H1 (cell line): Measurements from ENCODE around the gene GIN1. TPM values are rescaled to one million over a fixed set of nuclear protein-coding genes. Genes with fewer than 3 reads are reported as not detected.

Source experiments
- CTCF ChIA-PET: fragments of 300-600 bp; sonication (Branson Sonifier 250); formaldehyde crosslinking; loops from one replicate; lab custom pipeline; 2021; ENCODE audit not compliant: partially characterized antibody; lab: Charles Lee
- POLR2A ChIA-PET: fragments of 300-600 bp; sonication (Branson Sonifier 250); formaldehyde crosslinking; loops from one replicate; lab custom pipeline; 2021; ENCODE audit warnings: inconsistent platforms; ENCODE audit not compliant: partially characterized antibody; lab: Charles Lee
- DNase-seq, 2 experiments: peaks; one replicate each; pipeline versions ENCODE4 v3.0.0 to v3.0.0-alpha.2; 2010 to 2022; ENCODE audit warnings: low spot score in 2 of 2, low read depth in 1 of 2, mixed read lengths in 1 of 2
- FAIRE-seq: peaks from 2 replicates; lab custom pipeline; 2011; peaks lifted over from hg19 to GRCh38; lab: Jason Lieb, UNC
- H2AFZ ChIP-seq: 2 replicates; pipeline ENCODE4 v1.8.1; 2012; ENCODE audit warnings: low read length, inconsistent platforms
- H2AK5ac ChIP-seq: 2 replicates; pipeline ENCODE4 v1.6.1; 2013; ENCODE audit warnings: low read depth, low read length
- H2BK120ac ChIP-seq: replicated peaks from 2 replicates; pipeline ENCODE3; 2013; ENCODE audit warnings: low read depth, low read length, inconsistent platforms
- H2BK12ac ChIP-seq: 2 replicates; pipeline ENCODE4 v1.6.1; 2013; ENCODE audit warnings: low read depth, low read length
- H2BK15ac ChIP-seq: 2 replicates; pipeline ENCODE4 v1.6.1; 2013; ENCODE audit warnings: low read length
- H2BK20ac ChIP-seq: 2 replicates; pipeline ENCODE4 v1.6.1; 2013; ENCODE audit warnings: low read length
- H2BK5ac ChIP-seq: 2 replicates; pipeline ENCODE4 v1.6.1; 2013; ENCODE audit warnings: low read depth, low read length
- H3K14ac ChIP-seq: 2 replicates; pipeline ENCODE4 v1.6.1; 2013; ENCODE audit warnings: inconsistent platforms; ENCODE audit not compliant: insufficient read length
- H3K18ac ChIP-seq: 2 replicates; pipeline ENCODE4 v1.6.1; 2013; ENCODE audit warnings: low read length; ENCODE audit errors: extremely low read depth
- H3K23ac ChIP-seq: 2 replicates; pipeline ENCODE4 v1.6.1; 2013; ENCODE audit warnings: inconsistent platforms; ENCODE audit not compliant: insufficient read length
- H3K23me2 ChIP-seq: 2 replicates; pipeline ENCODE4 v1.6.1; 2013; ENCODE audit warnings: low read depth, low read length
- H3K27ac ChIP-seq: 2 replicates; pipeline ENCODE4 v1.6.1; 2011; ENCODE audit warnings: low read depth, low read length, inconsistent platforms
- H3K27me3 ChIP-seq, 4 experiments: replicated peaks in 1 of 4; 1 replicate in 1 of 4; 2 replicates in 3 of 4; pipeline versions ENCODE4 v1.6.1 to v1.8.1; 2011 to 2013; ENCODE audit warnings: low read length in 3 of 4, mild to moderate bottlenecking in 3 of 4, inconsistent platforms in 2 of 4, mixed read lengths in 2 of 4, moderate library complexity in 1 of 4; ENCODE audit not compliant: control insufficient read depth in 3 of 4, insufficient read depth in 3 of 4; ENCODE audit errors: extremely low read depth in 1 of 4
- H3K36me3 ChIP-seq, 4 experiments: 2 replicates each; pipeline versions ENCODE4 v1.6.1 to v1.8.1; 2011 to 2013; ENCODE audit warnings: mild to moderate bottlenecking in 4 of 4, low read length in 3 of 4, moderate library complexity in 2 of 4, control low read depth in 1 of 4, inconsistent platforms in 1 of 4; ENCODE audit not compliant: insufficient read depth in 4 of 4, control insufficient read depth in 2 of 4
- H3K4ac ChIP-seq: replicated peaks from 2 replicates; pipeline ENCODE3; 2013; ENCODE audit warnings: low read length, low read depth, mixed read lengths, inconsistent platforms; ENCODE audit not compliant: insufficient read length
- H3K4me1 ChIP-seq, 4 experiments: replicated peaks in 1 of 4; 1 replicate in 1 of 4; 2 replicates in 3 of 4; pipeline versions ENCODE4 v1.6.1 to v1.8.1; 2011 to 2013; ENCODE audit warnings: low read length in 3 of 4, inconsistent platforms in 2 of 4, mixed read lengths in 1 of 4; ENCODE audit not compliant: insufficient read depth in 4 of 4, control insufficient read depth in 3 of 4
- H3K4me2 ChIP-seq, 2 experiments: 2 replicates each; pipeline versions ENCODE4 v1.6.1 to v1.8.1; 2011 to 2013; ENCODE audit warnings: low read depth in 2 of 2, low read length in 2 of 2, control low read depth in 1 of 2, inconsistent platforms in 1 of 2, mild to moderate bottlenecking in 1 of 2; ENCODE audit not compliant: insufficient read depth in 1 of 2
- H3K4me3 ChIP-seq, 4 experiments: fragments of 200-600, 300-600 bp in 1 of 4; sonication (generic), shearing (Covaris generic), sonication (Bioruptor Twin) in 1 of 4; 2 replicates each; pipeline versions ENCODE4 v1.5.1 to v1.8.1; 2011 to 2016; ENCODE audit warnings: low read length in 4 of 4, low read depth in 3 of 4, control low read depth in 2 of 4, inconsistent platforms in 2 of 4, mild to moderate bottlenecking in 2 of 4, mixed read lengths in 1 of 4, moderate library complexity in 1 of 4; ENCODE audit not compliant: insufficient read depth in 2 of 4; ENCODE audit errors: extremely low read depth in 1 of 4
- H3K56ac ChIP-seq: replicated peaks from 2 replicates; pipeline ENCODE3; 2013; ENCODE audit warnings: low read depth, mild to moderate bottlenecking, mixed read lengths, low read length, inconsistent platforms; ENCODE audit not compliant: insufficient read length
- H3K79me1 ChIP-seq: 2 replicates; pipeline ENCODE4 v1.6.1; 2013; ENCODE audit warnings: low read depth, low read length, control low read depth
- H3K79me2 ChIP-seq, 2 experiments: 2 replicates each; pipeline versions ENCODE4 v1.6.1 to v1.8.1; 2012 to 2013; ENCODE audit warnings: low read length in 2 of 2, mild to moderate bottlenecking in 2 of 2, inconsistent platforms in 1 of 2; ENCODE audit not compliant: insufficient read depth in 2 of 2, control insufficient read depth in 1 of 2
- H3K9ac ChIP-seq, 4 experiments: replicated peaks in 1 of 4; 1 replicate in 1 of 4; 2 replicates in 3 of 4; pipeline versions ENCODE4 v1.6.1 to v1.8.1; 2011 to 2013; ENCODE audit warnings: low read depth in 3 of 4, low read length in 3 of 4, control low read depth in 2 of 4, mild to moderate bottlenecking in 2 of 4, moderate library complexity in 2 of 4, inconsistent platforms in 1 of 4; ENCODE audit errors: extremely low read depth in 1 of 4
- H3K9me3 ChIP-seq, 2 experiments: 2 replicates each; pipeline versions ENCODE4 v1.6.1 to v1.8.1; 2012 to 2013; ENCODE audit warnings: mild to moderate bottlenecking in 2 of 2, moderate library complexity in 2 of 2, control low read depth in 1 of 2, inconsistent platforms in 1 of 2, low read depth in 1 of 2, low read length in 1 of 2, mixed read lengths in 1 of 2; ENCODE audit not compliant: insufficient read depth in 2 of 2
- H4K20me1 ChIP-seq, 2 experiments: replicated peaks in 1 of 2; 2 replicates each; pipeline versions ENCODE3 to v1.8.1; 2011 to 2013; ENCODE audit warnings: inconsistent platforms in 2 of 2, low read length in 2 of 2, mild to moderate bottlenecking in 1 of 2; ENCODE audit not compliant: insufficient read depth in 2 of 2, control insufficient read depth in 1 of 2
- H4K5ac ChIP-seq: 2 replicates; pipeline ENCODE4 v1.6.1; 2013; ENCODE audit warnings: low read length, low read depth, mixed read lengths, inconsistent platforms; ENCODE audit not compliant: insufficient read length
- H4K8ac ChIP-seq: 2 replicates; pipeline ENCODE4 v1.8.0; 2013; ENCODE audit warnings: mild to moderate bottlenecking, moderate library complexity, low read length, inconsistent platforms; ENCODE audit not compliant: insufficient read depth; ENCODE audit errors: extremely low read depth
- H4K91ac ChIP-seq: replicated peaks from 2 replicates; pipeline ENCODE3; 2013; ENCODE audit warnings: low read length, mixed read lengths, inconsistent platforms; ENCODE audit not compliant: insufficient read length
- ATF2 ChIP-seq: IDR thresholded peaks from 2 replicates; pipeline ENCODE4 v1.6.1; 2012; ENCODE audit warnings: low read length, inconsistent platforms
- BRCA1 ChIP-seq: IDR thresholded peaks from 2 replicates; pipeline ENCODE4 v1.6.1; 2012; ENCODE audit warnings: low read depth, low read length, improper control_type of control experiment
- CBX8 ChIP-seq: fragments of 300-800, 300-1000 bp; sonication (generic); IDR thresholded peaks from 2 replicates; pipeline ENCODE4 v1.7.1; 2016; ENCODE audit warnings: low read depth, low read length, borderline replicate concordance
- CREB1 ChIP-seq: IDR thresholded peaks from 2 replicates; pipeline ENCODE4 v1.6.1; 2012; ENCODE audit warnings: inconsistent platforms
- E2F6 ChIP-seq: IDR thresholded peaks from 2 replicates; pipeline ENCODE4 v1.6.1; 2012; ENCODE audit warnings: inconsistent platforms
- HDAC2 ChIP-seq, 2 experiments: fragments of 300-600 bp in 1 of 2; sonication (generic) in 1 of 2; IDR thresholded peaks; 2 replicates each; pipeline ENCODE4 v1.6.1; 2011 to 2012; ENCODE audit warnings: low read depth in 2 of 2, low read length in 2 of 2, mild to moderate bottlenecking in 2 of 2, moderate library complexity in 2 of 2, borderline replicate concordance in 1 of 2, inconsistent platforms in 1 of 2
- MAFK ChIP-seq: IDR thresholded peaks from 2 replicates; pipeline ENCODE4 v1.6.1; 2012; ENCODE audit warnings: low read depth, mild to moderate bottlenecking, improper control_type of control experiment, low read length
- POLR2A ChIP-seq, 2 experiments: IDR thresholded peaks; 1 replicate in 1 of 2; 2 replicates in 1 of 2; pipeline ENCODE4 v1.6.1; 2011; ENCODE audit warnings: low read depth in 2 of 2, low read length in 2 of 2, mild to moderate bottlenecking in 2 of 2; ENCODE audit errors: control extremely low read depth in 1 of 2
- POU5F1 ChIP-seq: IDR thresholded peaks from 2 replicates; pipeline ENCODE4 v1.6.1; 2011; ENCODE audit warnings: low read depth, mild to moderate bottlenecking, low read length, moderate library complexity
- RBBP5 ChIP-seq: IDR thresholded peaks from 2 replicates; pipeline ENCODE4 v1.7.1; 2012; ENCODE audit warnings: low read depth, mild to moderate bottlenecking, inconsistent platforms, low read length, moderate library complexity, borderline replicate concordance
- SUZ12 ChIP-seq: fragments of 200-600 bp; sonication (generic); IDR thresholded peaks from 2 replicates; pipeline ENCODE4 v1.6.1; 2012; ENCODE audit warnings: mild to moderate bottlenecking, inconsistent platforms, low read length, moderate library complexity, mixed read lengths
- YY1 ChIP-seq: IDR thresholded peaks from 2 replicates; pipeline ENCODE4 v1.6.1; 2011; ENCODE audit warnings: low read depth, mild to moderate bottlenecking, low read length
- ZNF274 ChIP-seq: IDR thresholded peaks from 2 replicates; pipeline ENCODE4 v1.7.0; 2012; ENCODE audit warnings: low read length, borderline replicate concordance; ENCODE audit errors: extremely low read depth
- WGBS, 2 experiments: shearing (Covaris generic) in 1 of 2; methylation state at CpG; one replicate each; pipeline versions ENCODE4 v1.1.6 to v1.1.7; 2013 to 2015; ENCODE audit warnings: low lambda C conversion rate in 2 of 2, mixed read lengths in 2 of 2, inconsistent platforms in 1 of 2, low coverage in 1 of 2, missing lambda C conversion rate in 1 of 2; ENCODE audit not compliant: insufficient replicate concordance in 2 of 2, insufficient coverage in 1 of 2, insufficient read length in 1 of 2; ENCODE audit errors: extremely low coverage in 1 of 2, missing lambda C conversion rate in 1 of 2; 5-methylcytosine and 5-hydroxymethylcytosine counted together
- polyA plus RNA-seq, 7 experiments: library from polyadenylated mRNA; depleted of rRNA in 3 of 7; stranded (reverse) in 5 of 7; unstranded in 2 of 7; fragments of >200 nt in 5 of 7; fragments of 200-250 nt in 2 of 7; gene quantifications; 1 replicate in 5 of 7; 2 replicates in 1 of 7; 4 replicates in 1 of 7; pipeline versions ENCODE4 v1.2.1 to v1.2.3, GENCODE V29; 2011 to 2013; ENCODE audit warnings: missing spikeins in 2 of 7, mixed read lengths in 2 of 7
- total RNA-seq: library from RNA; stranded (reverse); fragmentation: NEBNext Ultra II Directional; extraction: Animal tissue kit (Norgen Biotek cat#: 25700); gene quantifications from 2 replicates; pipeline ENCODE4 v1.2.1, GENCODE V29; 2021

GIN1 gene
- total and polyA plus RNA-seq, 2 of the 8 experiments (the other 6 are each of a cell fraction or from before 2014, with no cell fraction given), result 1.9 to 7.1 TPM

GRCh38 chr5:103066326-103066725 is 53.6 kb downstream of the GIN1 start:
- H3K4me3 ChIP-seq, result no peak overlapping the region
- H3K9ac ChIP-seq, result no peak overlapping the region
- H3K4me2 ChIP-seq, result no peak overlapping the region
- H4K8ac ChIP-seq, result no peak overlapping the region
- H3K79me2 ChIP-seq, result no peaks in the 10 kb centered on the region
- no peak overlapping the region for H3K56ac ChIP-seq
- H3K9me3 ChIP-seq, result no peaks in the 10 kb centered on the region
- FAIRE-seq (no peak), DNase-seq (no peak)
- 100% methylated on average over 1 of the region's 1 CpG; no CpG with 5 or more reads in 1 of the 2 experiments for WGBS, 2 experiments
- no peak overlapping the region for H2BK15ac ChIP-seq
- H4K20me1 ChIP-seq, result no peaks in the 10 kb centered on the region
- H4K91ac ChIP-seq, result no peak overlapping the region
- ChIA-PET CTCF (interaction anchor here (0.8 kb wide), 1 partner anchor 35 kb away, joined by 3 read pairs; no protein-coding TSS in a partner anchor), POLR2A (no interaction called here)
- no peak overlapping the region for H3K27ac ChIP-seq
- no peak overlapping the region for H2BK20ac ChIP-seq
- no peaks in the 10 kb centered on the region for H3K79me1 ChIP-seq
- no peak overlapping the region for H3K18ac ChIP-seq
- H3K23me2 ChIP-seq, result no peaks in the 10 kb centered on the region
- H3K36me3 ChIP-seq, result no peaks in the 10 kb centered on the region
- H3K27me3 ChIP-seq, result no peaks in the 10 kb centered on the region
- H3K14ac ChIP-seq, result no peak overlapping the region
- TF ChIP-seq RBBP5, result no peak
- no peak for TF ChIP-seq E2F6
- no peak for TF ChIP-seq ATF2
- TF ChIP-seq SUZ12, result no peak
- TF ChIP-seq POU5F1, result no peak
- TF ChIP-seq POLR2A (IDR thresholded peaks at IDR 0.05; ENCODE audit: control extremely low read depth in 1 of 2, low read depth in 2 of 2, low read length in 2 of 2), result no peak
- TF ChIP-seq HDAC2 (IDR thresholded peaks at IDR 0.05; ENCODE audit: borderline replicate concordance in 1 of 2, low read depth in 2 of 2, low read length in 2 of 2), result no peak
- TF ChIP-seq YY1, result no peak
- TF ChIP-seq CBX8, result no peak
- TF ChIP-seq MAFK, result no peak
- TF ChIP-seq CREB1, result no peak
- no peak for TF ChIP-seq ZNF274
- TF ChIP-seq BRCA1, result no peak
- H2AK5ac ChIP-seq, result no peak overlapping the region
- H3K4me1 ChIP-seq, result no peaks in the 10 kb centered on the region
- H2AFZ ChIP-seq, result no peak overlapping the region; the same call in 1 of the 2 replicates
- H2BK12ac ChIP-seq, result no peak overlapping the region
- no peak overlapping the region for H4K5ac ChIP-seq
- no peak overlapping the region for H3K4ac ChIP-seq
- no peak overlapping the region for H2BK120ac ChIP-seq
- H3K23ac ChIP-seq, result no peak overlapping the region
- no peak overlapping the region for H2BK5ac ChIP-seq
